Activated T-cell treated with anti-CD3 and anti-CD28 coated beads, Interleukin-2, amount 50 U/mL, for 4 hours (primary cell): ENCODE measurements around the gene KLHL29. TPM values are rescaled to one million over a fixed set of nuclear protein-coding genes. Genes with fewer than 3 reads are reported as not detected.

Experiments
- ATAC-seq, 2 donors: fragments of 200-7000 bp; cut with Tn5 transposase; one replicate each; pipeline ENCODE4 v1.10.0; 2021
- DNase-seq: peaks from one replicate; pipeline ENCODE4 v3.0.0-alpha.2; 2020
- H3K27me3 Mint-ChIP-seq: one replicate; pipeline ENCODE4 v1.8.0; 2021; ENCODE audit warnings: low read depth, mixed read lengths
- H3K36me3 Mint-ChIP-seq: one replicate; pipeline ENCODE4 v1.8.0; 2022; ENCODE audit warnings: mixed read lengths; ENCODE audit not compliant: insufficient read depth
- H3K4me1 Mint-ChIP-seq: one replicate; pipeline ENCODE4 v1.8.0; 2021; ENCODE audit warnings: low read depth, mixed read lengths
- H3K4me3 Mint-ChIP-seq: one replicate; pipeline ENCODE4 v1.8.0; 2021; ENCODE audit warnings: mild to moderate bottlenecking, moderate library complexity, mixed read lengths
- H3K9me3 Mint-ChIP-seq: one replicate; pipeline ENCODE4 v1.8.0; 2021; ENCODE audit warnings: mixed read lengths
- total RNA-seq, 3 donors: library from RNA; stranded (reverse); gene quantifications; one replicate each; pipeline ENCODE4 v1.2.1, GENCODE V29; 2021

The KLHL29 gene
- total RNA-seq, 3 donors from 2014 or later = 0.82 to 1.5 (median 1.1) TPM

DNA sequence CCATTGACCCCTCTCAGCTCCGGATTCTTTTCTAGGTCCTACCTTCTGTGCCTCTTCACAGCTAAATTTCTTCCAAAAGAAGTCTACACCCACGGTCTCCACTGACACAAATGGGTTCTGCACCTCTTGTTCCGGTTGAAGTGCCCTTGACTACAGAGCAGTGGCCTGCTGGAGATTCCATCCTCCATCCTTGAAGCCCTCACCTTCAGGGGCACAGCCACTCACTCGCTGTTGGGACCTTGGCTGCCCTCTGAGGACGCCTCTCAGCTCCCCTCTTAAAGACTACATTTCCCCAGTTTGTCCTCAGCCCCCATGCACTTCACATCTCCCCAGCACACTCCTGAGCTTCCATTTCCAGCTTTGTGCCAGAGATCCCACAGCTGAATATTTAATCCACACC lies 315.6 kb downstream of the KLHL29 start:
- ATAC-seq (no peak), DNase-seq (no peak)
- H3K4me1 Mint-ChIP-seq = no peaks in the 10 kb centered on the region
- no peaks in the 10 kb centered on the region for H3K27me3 Mint-ChIP-seq
- H3K36me3 Mint-ChIP-seq = peaks cover 22% of the 10 kb centered on the region
- no peaks in the 10 kb centered on the region for H3K9me3 Mint-ChIP-seq
- no peak overlapping the region for H3K4me3 Mint-ChIP-seq

DNA sequence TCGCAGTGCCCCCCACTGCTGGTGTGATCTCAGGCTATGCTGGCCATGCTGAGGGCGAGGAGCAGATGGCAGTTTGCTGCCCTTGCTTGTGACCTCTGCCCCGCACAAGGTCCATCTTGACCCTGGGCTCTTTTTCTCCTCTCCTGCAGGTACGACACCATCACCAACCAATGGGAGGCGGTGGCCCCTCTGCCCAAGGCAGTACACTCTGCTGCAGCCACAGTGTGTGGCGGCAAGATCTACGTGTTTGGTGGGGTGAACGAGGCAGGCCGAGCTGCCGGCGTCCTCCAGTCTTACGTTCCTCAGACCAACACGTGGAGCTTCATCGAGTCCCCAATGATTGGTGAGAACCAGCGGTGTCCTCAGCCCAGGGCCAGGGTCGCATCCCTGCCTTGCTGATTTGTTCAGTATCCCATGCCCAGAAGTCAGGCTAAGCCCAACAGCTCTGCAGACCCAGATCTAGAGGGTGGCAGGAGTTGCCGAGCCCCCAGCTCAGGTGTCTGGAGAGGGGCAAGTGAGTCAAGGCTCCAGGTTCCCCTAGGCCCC lies 318.1 kb downstream of the KLHL29 start:
- no peak for ATAC-seq

DNA sequence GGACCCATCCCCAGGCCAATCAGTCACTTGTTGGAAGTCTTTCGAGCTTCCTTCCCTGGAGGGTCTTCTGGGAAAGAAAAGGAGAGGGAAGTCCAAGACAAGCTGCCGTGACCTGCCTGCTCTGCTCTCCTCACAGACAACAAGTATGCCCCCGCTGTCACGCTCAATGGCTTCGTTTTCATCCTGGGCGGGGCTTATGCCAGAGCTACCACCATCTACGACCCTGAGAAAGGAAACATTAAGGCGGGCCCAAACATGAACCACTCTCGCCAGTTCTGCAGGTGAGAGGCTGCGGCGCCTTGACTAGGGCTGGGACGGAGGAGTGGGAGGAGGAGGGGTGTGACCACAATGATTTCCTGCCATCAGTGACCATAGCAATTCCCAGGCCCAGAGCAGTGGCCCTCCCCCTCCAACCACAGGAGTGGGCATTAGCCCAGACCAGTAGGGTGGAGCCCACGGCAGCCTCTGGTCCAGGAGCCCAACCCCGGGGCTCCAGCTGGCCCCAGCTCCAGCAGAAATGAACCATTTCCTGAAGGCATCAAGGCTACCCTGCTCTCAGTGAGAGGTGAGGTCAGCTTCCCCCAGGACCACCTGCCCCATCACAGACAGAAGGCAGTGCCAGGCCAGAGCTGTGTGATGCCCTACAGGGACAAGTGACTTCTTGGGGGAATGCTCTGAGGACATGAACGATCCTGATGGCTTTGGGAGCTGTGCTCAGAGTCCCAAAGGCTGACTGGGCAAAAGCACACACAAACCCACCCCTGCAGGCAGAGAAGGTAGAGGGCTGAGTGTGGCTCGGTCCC lies 318.8 kb downstream of the KLHL29 start:
- H3K4me3 Mint-ChIP-seq = no peak overlapping the region
- no peaks in the 10 kb centered on the region for H3K4me1 Mint-ChIP-seq
- ATAC-seq = no peak
- no peaks in the 10 kb centered on the region for H3K9me3 Mint-ChIP-seq
- no peaks in the 10 kb centered on the region for H3K27me3 Mint-ChIP-seq
- no peak for DNase-seq
- peaks cover 34% of the 10 kb centered on the region for H3K36me3 Mint-ChIP-seq

More for the DNA sequence above, 318.1 kb downstream of the KLHL29 start:
- peaks cover 34% of the 10 kb centered on the region for H3K36me3 Mint-ChIP-seq
- H3K9me3 Mint-ChIP-seq = no peaks in the 10 kb centered on the region
- H3K4me3 Mint-ChIP-seq = no peak overlapping the region
- no peak for DNase-seq
- no peaks in the 10 kb centered on the region for H3K4me1 Mint-ChIP-seq
- H3K27me3 Mint-ChIP-seq = no peaks in the 10 kb centered on the region

DNA sequence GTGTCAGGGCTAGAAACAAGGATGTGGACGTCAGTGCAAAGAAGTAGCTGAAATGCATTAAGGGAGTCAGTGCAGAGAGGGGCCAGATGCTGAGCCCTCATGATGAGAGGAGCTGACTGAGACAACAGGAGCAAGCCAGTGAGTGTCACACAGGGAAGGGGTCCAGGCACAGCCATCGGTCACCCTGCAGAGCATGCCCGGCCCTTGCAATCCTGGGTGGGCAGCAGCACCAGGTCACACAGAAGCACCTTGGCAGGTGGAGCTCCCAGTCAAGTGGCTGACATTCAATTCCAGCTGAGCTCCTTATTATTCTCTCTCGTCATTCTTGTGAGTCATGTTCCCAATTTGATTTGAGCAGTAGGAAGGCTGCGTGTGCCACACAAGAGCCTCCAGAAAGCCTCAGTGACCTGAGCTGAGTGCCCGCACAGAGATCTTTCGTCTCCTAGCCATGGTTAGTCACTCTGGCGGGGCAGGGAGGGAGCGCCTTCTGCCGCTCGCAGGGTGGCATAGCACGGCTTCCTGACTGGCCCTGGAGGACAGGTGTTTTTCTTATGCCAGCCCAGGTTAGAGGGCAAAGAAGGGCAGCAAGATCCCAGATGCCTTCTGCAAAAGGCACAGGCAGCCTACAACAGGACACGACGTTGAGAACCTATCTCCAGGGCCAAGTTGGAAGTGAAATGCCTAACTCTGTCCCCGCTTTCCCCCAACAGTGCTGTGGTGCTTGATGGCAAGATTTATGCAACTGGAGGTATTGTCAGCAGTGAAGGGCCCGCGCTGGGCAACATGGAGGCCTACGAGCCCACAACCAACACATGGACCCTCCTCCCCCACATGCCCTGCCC lies 321.0 kb downstream of the KLHL29 start:
- ATAC-seq = no peak
- no peaks in the 10 kb centered on the region for H3K9me3 Mint-ChIP-seq
- DNase-seq = no peak
- H3K27me3 Mint-ChIP-seq = no peaks in the 10 kb centered on the region
- H3K36me3 Mint-ChIP-seq = peaks cover 34% of the 10 kb centered on the region
- no peak overlapping the region for H3K4me3 Mint-ChIP-seq
- H3K4me1 Mint-ChIP-seq = no peaks in the 10 kb centered on the region

DNA sequence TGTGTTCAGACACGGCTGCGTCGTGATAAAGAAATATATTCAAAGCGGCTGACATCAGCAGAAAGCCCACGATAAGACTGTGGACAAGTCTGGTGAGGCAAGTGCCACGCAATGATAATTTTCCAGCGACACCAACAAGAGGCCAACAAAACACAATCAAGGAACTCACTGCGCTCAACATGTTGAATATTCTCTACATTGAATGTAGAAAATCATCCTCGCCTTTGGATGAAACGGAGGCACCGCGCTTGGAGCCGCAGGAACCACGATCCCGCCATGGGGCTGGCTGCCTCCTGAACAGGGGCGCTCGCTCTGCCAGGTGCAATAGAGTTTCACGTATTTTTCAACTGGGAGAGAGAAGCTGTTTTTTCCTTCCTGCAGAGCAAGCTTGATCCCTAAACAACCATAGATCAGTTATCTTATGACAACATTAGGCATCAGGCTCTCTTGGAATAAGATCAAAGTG lies 321.7 kb downstream of the KLHL29 start:
- DNase-seq (no peak), ATAC-seq (no peak)
- no peaks in the 10 kb centered on the region for H3K27me3 Mint-ChIP-seq
- H3K4me1 Mint-ChIP-seq = no peaks in the 10 kb centered on the region
- H3K9me3 Mint-ChIP-seq = no peaks in the 10 kb centered on the region
- no peak overlapping the region for H3K4me3 Mint-ChIP-seq
- peaks cover 32% of the 10 kb centered on the region for H3K36me3 Mint-ChIP-seq

DNA sequence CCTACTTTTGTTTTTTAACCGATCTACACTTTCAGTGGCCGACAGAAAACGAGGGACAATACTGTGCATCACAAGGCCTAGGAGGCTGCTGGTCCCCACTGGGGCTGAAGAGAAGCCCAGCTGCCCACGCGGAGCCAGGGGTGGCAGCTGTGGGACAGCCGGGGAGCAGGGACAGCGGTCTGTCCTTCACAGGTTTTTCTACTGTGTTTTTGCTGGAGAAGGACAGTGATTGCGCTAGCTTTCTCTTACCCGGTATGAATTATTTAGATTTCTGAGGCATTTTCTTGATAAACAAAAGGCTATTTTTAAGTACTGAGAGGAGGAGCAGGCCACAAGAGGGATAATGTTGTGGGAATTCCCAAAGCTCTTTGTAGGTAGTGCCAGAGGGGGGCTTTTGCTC lies 322.1 kb downstream of the KLHL29 start:
- ATAC-seq (no peak), DNase-seq (no peak)
- Mint-ChIP-seq H3K9me3 (no peaks in the 10 kb centered on the region), H3K27me3 (no peaks in the 10 kb centered on the region), H3K4me3 (no peak overlapping the region), H3K4me1 (no peaks in the 10 kb centered on the region), H3K36me3 (peaks cover 32% of the 10 kb centered on the region)

DNA sequence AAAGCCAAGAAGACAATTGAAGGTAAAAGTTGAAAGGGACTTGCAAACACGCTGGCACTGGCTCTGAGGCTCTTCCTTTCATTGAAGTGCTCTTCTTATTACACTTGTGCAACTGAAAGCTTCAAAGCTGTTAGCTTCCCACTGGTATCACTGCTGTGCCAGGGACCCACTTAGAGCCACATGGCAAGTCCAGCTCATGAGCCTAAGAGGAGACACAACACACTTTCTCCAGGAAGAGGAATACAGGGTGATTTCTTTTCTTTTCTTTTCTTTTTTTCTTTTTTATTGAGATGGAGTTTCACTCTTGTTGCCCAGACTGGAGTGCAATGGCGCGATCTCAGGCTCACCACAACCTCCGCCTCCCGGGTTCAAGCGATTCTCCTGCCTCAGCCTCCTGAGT lies 323.8 kb downstream of the KLHL29 start:
- peaks cover 30% of the 10 kb centered on the region for H3K36me3 Mint-ChIP-seq
- no peaks in the 10 kb centered on the region for H3K9me3 Mint-ChIP-seq

DNA sequence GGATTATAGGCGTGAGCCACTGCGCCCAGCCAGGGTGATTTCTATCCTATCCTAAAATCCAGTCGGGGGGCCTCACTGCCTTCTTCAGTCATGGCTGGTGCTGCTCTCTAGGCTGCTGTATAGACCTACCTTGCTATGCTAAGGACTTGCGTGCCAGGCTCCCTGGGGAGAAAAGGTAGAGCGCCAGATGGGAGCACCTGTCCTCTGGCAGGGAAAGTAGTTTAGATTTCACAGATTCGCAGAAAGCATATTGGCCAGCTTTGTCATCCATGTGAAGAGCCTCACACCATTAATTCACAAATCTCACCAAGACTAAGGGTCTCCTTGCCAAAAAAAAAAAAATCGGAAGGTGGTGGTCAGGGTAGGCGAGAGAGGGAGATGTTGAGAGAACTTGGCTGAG lies 324.3 kb downstream of the KLHL29 start:
- Mint-ChIP-seq H3K4me1 (no peaks in the 10 kb centered on the region), H3K4me3 (no peak overlapping the region), H3K27me3 (no peaks in the 10 kb centered on the region), H3K36me3 (peaks cover 30% of the 10 kb centered on the region), H3K9me3 (no peaks in the 10 kb centered on the region)
- DNase-seq = no peak
- ATAC-seq = no peak

More for the DNA sequence above, 323.8 kb downstream of the KLHL29 start:
- Mint-ChIP-seq H3K4me3 (no peak overlapping the region), H3K27me3 (no peaks in the 10 kb centered on the region), H3K4me1 (no peaks in the 10 kb centered on the region)
- ATAC-seq (no peak), DNase-seq (no peak)

DNA sequence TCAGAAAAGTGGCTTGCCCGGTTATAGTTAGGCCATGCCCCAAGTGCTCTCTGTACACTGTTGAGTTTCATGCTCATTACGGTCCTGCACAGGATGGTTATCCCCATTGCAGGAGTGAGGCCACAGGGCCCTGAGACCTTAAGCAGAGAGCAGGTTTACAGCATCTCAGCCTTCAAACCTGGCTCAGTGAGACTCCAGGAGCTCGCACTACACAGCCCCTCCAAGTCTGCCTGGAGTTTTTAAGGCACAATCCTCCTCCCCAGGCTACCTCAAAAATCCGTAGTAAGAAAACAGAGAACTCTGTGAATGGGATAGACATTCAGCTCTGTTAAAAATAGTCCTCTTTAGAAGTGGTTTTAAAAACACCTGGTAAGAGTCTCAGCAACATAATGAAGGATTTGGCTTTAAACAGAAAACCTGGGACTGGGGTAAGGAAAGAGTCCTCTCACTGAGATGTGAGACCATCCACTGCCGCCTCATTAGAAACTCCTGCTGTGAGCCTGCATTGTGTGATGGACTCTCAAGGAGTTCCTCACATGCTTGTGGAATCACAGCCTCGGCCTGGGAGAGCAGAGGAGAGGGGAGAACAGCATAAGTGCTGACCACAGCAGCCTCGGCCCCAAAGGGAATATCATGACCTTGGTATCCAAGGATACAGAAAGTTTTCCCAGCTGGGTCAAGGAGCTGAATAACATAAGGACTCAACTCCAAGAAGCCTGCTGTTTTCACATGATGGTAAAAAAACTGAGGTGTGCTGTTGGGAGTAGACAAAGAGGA lies 327.2 kb downstream of the KLHL29 start:
- Mint-ChIP-seq H3K4me1 (no peaks in the 10 kb centered on the region), H3K4me3 (no peak overlapping the region)

DNA sequence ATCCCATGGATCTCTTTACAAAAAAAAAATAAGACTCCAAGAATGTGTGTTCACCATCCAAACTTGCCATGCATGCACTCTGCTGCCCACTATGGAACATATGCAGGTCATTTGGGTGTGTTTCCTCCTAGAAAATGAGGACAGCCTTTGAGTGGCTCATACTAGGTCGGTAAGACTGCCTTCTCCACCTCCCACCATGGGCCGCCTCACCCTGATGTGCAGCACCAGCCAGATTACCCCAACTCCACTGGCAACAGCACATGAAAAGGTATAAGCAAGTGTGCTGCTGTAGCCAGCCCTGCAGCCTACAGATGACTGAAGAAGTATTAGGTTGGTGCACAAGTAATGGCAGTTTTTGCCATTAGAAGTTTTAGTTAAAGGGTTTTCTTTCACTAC lies 327.8 kb downstream of the KLHL29 start:
- H3K36me3 Mint-ChIP-seq = peaks cover 21% of the 10 kb centered on the region
- no peaks in the 10 kb centered on the region for H3K4me1 Mint-ChIP-seq
- DNase-seq = no peak
- no peak overlapping the region for H3K4me3 Mint-ChIP-seq
- no peaks in the 10 kb centered on the region for H3K9me3 Mint-ChIP-seq
- no peak for ATAC-seq
- H3K27me3 Mint-ChIP-seq = no peaks in the 10 kb centered on the region

More for the DNA sequence above, 327.2 kb downstream of the KLHL29 start:
- ATAC-seq = no peak
- DNase-seq = no peak
- peaks cover 22% of the 10 kb centered on the region for H3K36me3 Mint-ChIP-seq
- no peaks in the 10 kb centered on the region for H3K27me3 Mint-ChIP-seq
- H3K9me3 Mint-ChIP-seq = no peaks in the 10 kb centered on the region

DNA sequence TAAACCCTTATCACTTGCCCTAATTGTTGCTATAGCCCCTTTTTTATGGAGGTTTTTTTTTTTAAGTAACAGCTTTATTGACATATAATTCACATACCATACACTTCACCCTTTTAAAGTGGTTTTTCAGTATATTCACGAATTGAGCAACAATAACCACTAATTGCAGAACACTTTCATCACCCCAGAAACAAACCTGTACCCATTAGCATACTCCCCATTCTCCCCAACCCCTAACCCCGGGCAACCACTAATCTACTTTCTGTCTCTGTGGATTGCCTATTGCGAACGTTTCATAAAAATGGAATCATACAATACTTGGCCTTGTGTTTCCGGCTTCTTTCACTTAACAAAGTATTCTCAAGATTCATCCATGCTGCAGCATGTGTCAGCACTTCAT lies 328.4 kb downstream of the KLHL29 start:
- DNase-seq (no peak), ATAC-seq (no peak)
- H3K4me3 Mint-ChIP-seq = no peak overlapping the region
- no peaks in the 10 kb centered on the region for H3K4me1 Mint-ChIP-seq
- H3K27me3 Mint-ChIP-seq = no peaks in the 10 kb centered on the region
- H3K36me3 Mint-ChIP-seq = peaks cover 21% of the 10 kb centered on the region
- H3K9me3 Mint-ChIP-seq = no peaks in the 10 kb centered on the region

DNA sequence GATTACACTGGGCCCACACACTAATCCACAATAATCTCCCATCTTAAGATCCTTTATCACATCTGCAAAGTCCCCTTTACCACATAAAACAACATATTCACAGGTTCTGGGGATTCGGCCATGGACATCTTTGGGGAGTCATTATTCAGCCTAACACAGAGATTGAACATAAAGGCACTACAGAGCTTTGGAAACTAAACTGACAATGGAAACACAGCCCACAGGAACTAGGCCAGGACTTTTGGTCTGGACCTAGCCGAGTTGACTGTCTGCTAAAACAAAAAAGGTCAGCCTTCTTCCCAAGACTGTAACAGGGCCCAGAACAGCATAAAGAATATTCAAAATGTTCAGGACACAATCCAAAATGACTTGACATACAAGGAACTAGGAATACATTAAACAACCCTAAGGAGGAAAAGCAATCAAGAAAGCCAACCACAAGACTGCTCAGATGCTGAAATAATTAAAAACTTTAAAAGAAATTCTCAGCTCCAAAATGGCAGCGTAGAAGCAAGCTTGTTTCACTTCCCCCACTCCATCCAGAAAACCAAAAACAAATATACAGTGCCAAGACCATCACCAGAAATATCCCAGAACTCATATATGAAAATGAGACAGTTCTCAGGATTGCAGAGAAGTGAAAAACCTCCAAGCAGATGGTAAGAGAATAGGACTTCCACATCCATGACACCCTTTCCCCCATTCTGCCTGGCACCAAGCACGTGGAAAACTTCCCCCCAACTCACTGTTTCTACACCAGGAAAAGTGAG lies 334.1 kb downstream of the KLHL29 start:
- Mint-ChIP-seq H3K27me3 (no peaks in the 10 kb centered on the region), H3K9me3 (peaks cover 18% of the 10 kb centered on the region), H3K36me3 (peaks cover 34% of the 10 kb centered on the region), H3K4me3 (no peak overlapping the region), H3K4me1 (no peaks in the 10 kb centered on the region)
- ATAC-seq (no peak), DNase-seq (no peak)

DNA sequence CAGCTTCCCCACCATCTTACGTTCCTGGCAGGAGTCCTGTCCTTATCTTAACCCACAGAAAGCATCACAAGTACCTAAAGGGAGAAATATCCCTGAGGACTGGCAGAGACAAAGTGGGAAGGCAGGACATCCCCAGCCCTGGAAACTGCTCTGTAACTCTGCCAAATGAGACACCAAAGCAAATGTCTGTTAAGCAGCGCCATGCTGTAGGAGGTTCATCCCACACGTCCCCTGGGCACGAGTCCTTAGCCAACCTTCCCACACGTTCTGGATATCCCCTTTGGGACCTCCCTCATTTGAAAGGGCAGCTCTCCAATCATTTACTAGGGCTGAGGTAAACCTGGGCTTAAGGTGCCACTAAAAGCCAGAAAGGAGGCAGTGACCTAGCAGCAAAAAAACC lies 334.7 kb downstream of the KLHL29 start:
- H3K4me1 Mint-ChIP-seq = no peaks in the 10 kb centered on the region
- H3K9me3 Mint-ChIP-seq = peaks cover 18% of the 10 kb centered on the region
- H3K36me3 Mint-ChIP-seq = peaks cover 37% of the 10 kb centered on the region
- DNase-seq (no peak), ATAC-seq (no peak)
- H3K27me3 Mint-ChIP-seq = no peaks in the 10 kb centered on the region
- H3K4me3 Mint-ChIP-seq = no peak overlapping the region
